ENCODE results near the gene FASTKD1. TPM values are rescaled to one million over a fixed set of nuclear protein-coding genes. Genes with fewer than 3 reads are reported as not detected.
A peak's percentile ranks its signal among the peaks of the same experiment; 100 is the strongest.
"Not testable (repeated sequence)": the region's sequence is repeated elsewhere in the genome, so short reads cannot be mapped to it uniquely, and the experiment has no call there.

Gene FASTKD1, protein sequence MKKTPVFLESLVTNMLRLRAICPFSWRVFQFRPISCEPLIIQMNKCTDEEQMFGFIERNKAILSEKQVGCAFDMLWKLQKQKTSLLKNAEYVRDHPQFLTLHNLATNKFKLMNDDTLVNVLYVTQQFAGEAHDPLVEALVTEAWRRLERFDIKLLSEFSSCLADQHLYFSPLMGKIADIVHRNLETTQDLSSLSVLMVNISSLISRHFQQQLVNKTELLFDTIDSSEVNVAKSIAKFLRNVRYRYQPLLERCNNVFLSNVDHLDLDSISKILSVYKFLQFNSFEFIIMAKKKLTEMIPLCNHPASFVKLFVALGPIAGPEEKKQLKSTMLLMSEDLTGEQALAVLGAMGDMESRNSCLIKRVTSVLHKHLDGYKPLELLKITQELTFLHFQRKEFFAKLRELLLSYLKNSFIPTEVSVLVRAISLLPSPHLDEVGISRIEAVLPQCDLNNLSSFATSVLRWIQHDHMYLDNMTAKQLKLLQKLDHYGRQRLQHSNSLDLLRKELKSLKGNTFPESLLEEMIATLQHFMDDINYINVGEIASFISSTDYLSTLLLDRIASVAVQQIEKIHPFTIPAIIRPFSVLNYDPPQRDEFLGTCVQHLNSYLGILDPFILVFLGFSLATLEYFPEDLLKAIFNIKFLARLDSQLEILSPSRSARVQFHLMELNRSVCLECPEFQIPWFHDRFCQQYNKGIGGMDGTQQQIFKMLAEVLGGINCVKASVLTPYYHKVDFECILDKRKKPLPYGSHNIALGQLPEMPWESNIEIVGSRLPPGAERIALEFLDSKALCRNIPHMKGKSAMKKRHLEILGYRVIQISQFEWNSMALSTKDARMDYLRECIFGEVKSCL
- 26.5 and 37.1 TPM in 2 replicates for total RNA-seq (2014; rRNA removed; shearing (Covaris generic))

DNA sequence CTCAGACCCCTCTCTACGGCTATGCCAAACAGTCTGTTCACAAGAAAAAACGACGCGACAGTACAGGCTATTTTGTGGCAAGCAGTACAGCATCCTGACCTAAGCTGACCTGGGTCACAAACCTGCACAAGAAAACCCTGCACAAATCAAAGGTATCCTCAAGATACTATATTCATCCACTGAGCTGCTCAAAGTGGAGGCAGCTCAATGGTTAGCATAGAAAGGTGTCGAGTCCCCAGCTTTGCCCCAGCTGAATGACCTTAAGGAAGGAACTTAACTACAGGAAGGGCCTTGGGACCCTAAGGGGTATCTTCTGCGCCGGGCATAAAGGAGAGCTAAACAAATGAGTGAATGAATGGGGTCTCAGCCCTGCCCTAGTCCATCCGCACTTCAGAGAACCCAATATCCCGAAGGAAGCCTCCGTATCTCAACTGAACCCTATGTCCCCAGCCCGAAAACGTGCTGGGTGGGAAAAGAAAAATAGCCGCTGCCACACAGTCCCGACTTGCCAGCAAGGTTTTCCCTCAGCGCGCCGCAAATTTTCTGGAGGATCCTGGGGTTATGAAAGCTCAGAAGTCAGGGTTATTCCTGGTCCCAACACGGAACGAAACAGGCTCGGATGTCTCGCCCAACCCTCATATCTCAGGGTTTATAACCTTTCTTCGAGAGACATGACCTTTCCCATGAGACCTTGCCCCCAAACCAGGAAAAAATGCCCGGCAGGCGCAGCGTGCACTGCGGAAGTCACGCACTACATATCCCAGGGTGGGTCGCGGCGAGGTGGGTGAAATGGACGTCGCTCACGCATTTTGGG is at the start of gene FASTKD1:
TSS of gene FASTKD1 (minus strand) at position 706 of the 814 bp plus-strand sequence. CDS start 1,836 bp downstream, outside the sequence.
- peak; percentile 93 for DNase-seq (ENCODE audit: low read depth)

- no peak for DNase-seq (ENCODE audit: low read depth)
Measured at GRCh38 chr2:169623235-169623634, 49.6 kb upstream of the FASTKD1 start.

- no peak for DNase-seq (ENCODE audit: low read depth)
Measured at GRCh38 chr2:169620509-169620908, 46.8 kb upstream of the FASTKD1 start.

DNA sequence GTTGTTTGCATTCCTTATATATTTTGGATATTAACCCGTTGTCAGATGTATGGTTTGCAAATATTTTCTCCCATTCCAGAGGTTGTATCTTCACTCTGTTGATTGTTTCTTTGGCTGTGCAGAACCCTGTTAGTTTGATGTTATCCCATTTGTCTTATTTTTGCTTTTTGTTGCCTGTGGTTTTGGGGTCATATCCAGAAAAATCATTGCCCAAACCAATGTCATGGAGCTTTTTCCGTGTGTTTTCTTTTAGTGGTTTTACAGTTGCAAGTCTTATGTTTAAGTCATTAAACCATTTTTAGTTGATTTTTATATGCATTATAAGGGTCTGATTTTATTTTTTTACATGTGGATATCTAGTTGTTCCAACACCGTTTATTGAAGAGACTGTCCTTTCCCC is 46.3 kb upstream of the FASTKD1 start:
- no peak for DNase-seq (ENCODE audit: low read depth)

DNA sequence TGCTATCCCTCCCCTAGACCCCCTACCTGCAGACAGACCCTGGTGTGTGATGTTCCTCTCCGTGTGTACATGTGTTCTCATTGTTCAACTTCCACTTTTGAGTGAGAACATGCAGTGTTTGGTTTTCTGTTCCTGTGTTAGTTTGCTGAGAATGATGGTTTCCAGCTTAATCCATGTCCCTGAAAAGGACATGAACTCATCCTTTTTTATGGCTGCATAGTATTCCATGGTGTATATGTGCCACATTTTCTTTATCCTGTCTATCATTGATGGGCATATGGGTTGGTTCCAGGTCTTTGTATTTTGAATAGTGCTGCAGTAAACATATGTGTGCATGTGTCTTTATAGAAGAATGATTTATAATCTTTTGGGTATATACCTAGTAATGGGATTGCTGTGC is 42.3 kb upstream of the FASTKD1 start:
- DNase-seq (ENCODE audit: low read depth), result not testable (repeated sequence)

DNA sequence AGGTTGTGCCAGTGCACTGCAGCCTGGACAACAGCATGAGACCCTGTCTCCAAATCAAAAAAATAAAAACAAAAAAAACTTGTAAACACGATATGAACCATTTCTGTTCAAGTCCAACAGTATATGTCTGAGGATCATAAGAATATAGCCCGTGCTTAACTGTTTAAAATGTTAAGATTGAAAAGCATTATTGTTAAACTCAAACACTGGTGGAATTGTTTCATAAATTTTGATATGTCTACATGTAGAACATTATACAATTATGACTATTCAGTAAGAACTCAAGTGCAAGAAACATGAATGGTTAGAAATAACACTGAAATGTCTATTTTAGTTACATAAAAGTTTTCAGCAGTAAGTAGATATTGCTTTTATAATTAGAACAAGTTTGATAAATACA is 40.2 kb upstream of the FASTKD1 start:
- DNase-seq (ENCODE audit: low read depth), result no peak

DNA sequence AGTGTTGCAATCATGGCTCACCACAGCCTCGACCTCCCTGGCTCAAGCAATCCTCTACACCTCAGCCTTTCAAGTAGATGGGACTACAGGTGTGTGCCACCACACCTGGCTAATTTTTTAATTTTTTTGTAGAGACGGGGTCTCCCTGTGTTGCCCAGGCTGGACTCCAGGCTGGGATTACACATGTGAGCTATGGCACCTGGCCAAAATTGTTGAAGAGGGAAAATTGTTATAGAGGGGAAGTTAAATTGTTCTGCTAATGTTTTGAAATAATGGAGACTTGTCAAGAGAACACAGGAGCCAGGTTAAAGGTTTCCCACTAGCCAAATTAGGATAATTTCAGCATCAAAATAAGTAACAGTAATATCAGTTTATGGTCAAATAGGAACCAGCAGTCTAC is 35.6 kb upstream of the FASTKD1 start:
- no peak for DNase-seq (ENCODE audit: low read depth)

DNA sequence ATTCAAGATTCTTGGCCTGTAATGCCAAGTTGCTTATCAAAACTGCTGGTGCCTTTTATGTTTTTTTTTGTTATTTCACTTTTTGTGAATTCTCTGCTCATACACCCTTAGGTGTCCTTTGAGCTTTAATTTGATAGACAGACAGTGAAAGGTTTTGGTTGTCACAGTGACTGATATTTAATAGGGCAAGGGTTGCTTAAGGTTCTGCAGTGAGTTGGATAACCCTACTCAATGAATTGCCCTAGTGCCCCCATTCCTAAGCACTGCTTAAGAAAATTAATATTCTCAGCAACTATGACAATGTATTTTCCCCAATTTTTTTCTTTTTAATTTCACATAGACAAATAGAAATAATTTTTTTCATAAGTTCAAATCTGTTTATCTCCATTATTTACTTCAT is 25.9 kb upstream of the FASTKD1 start:
- DNase-seq (ENCODE audit: low read depth), result no peak

DNA sequence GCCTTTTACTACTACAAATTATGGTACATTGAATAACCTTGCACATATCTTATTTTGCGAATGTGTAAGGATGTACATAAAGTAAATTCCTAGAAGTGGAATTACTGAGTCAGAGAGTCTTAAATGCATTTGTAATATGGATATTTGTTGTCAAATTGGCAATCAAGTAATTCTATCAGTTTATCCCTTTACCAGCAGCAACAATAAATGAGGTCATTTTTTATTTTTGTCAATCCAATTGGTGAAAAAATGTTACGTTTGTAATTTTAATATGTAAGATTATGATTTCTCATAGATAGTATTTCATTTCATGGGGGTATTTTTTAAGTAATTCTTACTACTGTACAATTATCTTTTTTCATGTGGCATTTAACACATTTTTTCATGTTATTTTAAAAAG is 25.3 kb upstream of the FASTKD1 start:
- DNase-seq (ENCODE audit: low read depth), result no peak

DNA sequence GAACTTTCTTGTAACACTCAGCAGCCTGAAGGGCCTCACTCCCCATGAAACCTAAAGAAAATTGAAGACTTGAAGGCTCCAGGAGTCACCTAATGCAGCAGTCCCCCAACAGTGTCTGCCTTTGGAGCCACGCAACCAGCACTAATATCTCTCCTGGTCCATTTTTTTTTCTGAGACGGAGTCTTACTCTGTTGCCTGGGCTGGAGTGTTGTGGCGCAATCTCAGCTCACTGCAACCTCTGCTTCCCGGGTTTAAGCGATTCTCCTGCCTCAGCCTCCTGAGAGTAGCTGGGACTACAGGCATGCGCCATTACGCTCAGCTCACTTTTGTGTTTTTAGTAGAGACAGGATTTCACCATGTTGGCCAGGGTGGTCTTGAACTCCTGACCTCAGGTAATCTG is 22.9 kb upstream of the FASTKD1 start:
- DNase-seq (ENCODE audit: low read depth), result not testable (repeated sequence)

GRCh38 chr2:169590804-169591203 is 17.1 kb upstream of the FASTKD1 start:
- DNase-seq (ENCODE audit: low read depth), result no peak

GRCh38 chr2:169585673-169586072 is 12.0 kb upstream of the FASTKD1 start:
- no peak for DNase-seq (ENCODE audit: low read depth)

- peak; percentile 94 for DNase-seq (ENCODE audit: low read depth)
Measured at GRCh38 chr2:169584005-169584877, 10.6 kb upstream of the FASTKD1 start, which contains the start of gene PPIG. TSS of gene PPIG (plus strand) at chr2:169584351. CDS start at chr2:169604042, 19,691 bp downstream.

- DNase-seq (ENCODE audit: low read depth), result no peak
Measured at GRCh38 chr2:169583518-169583917, 9.9 kb upstream of the FASTKD1 start.

GRCh38 chr2:169582552-169583266 is 9.0 kb upstream of the FASTKD1 start:
- not testable (repeated sequence) for DNase-seq (ENCODE audit: low read depth)

- DNase-seq (ENCODE audit: low read depth), result no peak
Measured at GRCh38 chr2:169579044-169579443, 5.4 kb upstream of the FASTKD1 start.

DNA sequence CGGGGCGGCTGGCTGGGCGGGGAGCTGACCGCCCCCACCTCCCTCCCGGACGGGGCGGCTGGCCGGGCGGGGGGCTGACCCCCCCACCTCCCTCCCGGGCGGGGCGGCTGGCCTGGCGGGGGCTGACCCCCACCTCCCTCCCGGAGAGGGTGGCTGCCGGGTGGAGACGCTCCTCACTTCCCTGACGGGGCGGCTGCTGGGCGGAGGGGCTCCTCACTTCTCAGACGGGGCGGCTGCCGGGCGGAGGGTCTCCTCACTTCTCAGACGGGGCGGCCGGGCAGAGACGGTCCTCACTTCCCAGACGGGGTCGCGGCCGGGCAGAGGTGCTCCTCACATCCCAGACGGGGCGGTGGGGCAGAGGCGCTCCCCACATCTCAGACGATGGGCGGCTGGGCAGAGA is 1.6 kb upstream of the FASTKD1 start:
- not testable (repeated sequence) for DNase-seq (ENCODE audit: low read depth)

DNA sequence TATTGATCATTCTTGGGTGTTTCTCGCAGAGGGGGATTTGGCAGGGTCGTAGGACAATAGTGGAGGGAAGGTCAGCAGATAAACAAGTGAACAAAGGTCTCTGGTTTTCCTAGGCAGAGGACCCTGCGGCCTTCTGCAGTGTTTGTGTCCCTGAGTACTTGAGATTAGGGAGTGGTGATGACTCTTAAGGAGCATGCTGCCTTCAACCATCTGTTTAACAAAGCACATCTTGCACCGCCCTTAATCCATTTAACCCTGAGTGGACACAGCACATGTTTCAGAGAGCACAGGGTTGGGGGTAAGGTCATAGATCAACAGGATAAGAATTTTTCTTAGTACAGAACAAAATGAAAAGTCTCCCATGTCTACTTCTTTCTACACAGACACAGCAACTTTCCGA is 874 bp upstream of the FASTKD1 start:
- not testable (repeated sequence) for DNase-seq (ENCODE audit: low read depth)

DNA sequence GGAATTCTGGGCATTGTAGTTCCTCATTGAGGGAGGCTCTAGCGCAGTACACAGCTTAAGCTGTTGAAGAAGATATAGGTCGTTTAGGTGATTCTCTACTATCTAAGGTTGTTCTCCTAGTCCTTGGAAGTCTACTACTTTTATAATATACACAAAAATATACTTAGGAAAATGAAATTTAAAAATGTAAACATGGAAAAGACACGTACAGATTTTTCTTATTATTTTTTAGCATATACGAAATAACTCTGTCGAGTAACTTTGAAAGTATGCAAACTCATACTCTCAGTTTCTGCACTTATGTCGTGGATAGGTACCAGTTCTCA is 272 bp upstream of the FASTKD1 start:
- DNase-seq (ENCODE audit: low read depth), result no peak

GRCh38 chr2:169572821-169573159 is 875 bp downstream of the FASTKD1 start:
- DNase-seq (ENCODE audit: low read depth), result no peak

Data from Daoy (cell line).